ENCODE data around the gene NCOA5.

The NCOA5 gene

GRCh38 chr20:46132705-46133120 lies 43.0 kb upstream of the NCOA5 start:
- no peak overlapping the region for H3K27ac ChIP-seq
- TF ChIP-seq ZFX (IDR thresholded peaks at IDR 0.05; ENCODE audit: borderline replicate concordance): no peak
- TF ChIP-seq, protein P1, sequence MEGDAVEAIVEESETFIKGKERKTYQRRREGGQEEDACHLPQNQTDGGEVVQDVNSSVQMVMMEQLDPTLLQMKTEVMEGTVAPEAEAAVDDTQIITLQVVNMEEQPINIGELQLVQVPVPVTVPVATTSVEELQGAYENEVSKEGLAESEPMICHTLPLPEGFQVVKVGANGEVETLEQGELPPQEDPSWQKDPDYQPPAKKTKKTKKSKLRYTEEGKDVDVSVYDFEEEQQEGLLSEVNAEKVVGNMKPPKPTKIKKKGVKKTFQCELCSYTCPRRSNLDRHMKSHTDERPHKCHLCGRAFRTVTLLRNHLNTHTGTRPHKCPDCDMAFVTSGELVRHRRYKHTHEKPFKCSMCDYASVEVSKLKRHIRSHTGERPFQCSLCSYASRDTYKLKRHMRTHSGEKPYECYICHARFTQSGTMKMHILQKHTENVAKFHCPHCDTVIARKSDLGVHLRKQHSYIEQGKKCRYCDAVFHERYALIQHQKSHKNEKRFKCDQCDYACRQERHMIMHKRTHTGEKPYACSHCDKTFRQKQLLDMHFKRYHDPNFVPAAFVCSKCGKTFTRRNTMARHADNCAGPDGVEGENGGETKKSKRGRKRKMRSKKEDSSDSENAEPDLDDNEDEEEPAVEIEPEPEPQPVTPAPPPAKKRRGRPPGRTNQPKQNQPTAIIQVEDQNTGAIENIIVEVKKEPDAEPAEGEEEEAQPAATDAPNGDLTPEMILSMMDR (IDR thresholded peaks at IDR 0.05): peak; percentile 91

GRCh38 chr20:46131396-46131795 lies 41.6 kb upstream of the NCOA5 start:
- TF ChIP-seq ZFX (IDR thresholded peaks at IDR 0.05; ENCODE audit: borderline replicate concordance): no peak
- TF ChIP-seq, protein P1 (IDR thresholded peaks at IDR 0.05): no peak
- no peak overlapping the region for H3K27ac ChIP-seq

DNA sequence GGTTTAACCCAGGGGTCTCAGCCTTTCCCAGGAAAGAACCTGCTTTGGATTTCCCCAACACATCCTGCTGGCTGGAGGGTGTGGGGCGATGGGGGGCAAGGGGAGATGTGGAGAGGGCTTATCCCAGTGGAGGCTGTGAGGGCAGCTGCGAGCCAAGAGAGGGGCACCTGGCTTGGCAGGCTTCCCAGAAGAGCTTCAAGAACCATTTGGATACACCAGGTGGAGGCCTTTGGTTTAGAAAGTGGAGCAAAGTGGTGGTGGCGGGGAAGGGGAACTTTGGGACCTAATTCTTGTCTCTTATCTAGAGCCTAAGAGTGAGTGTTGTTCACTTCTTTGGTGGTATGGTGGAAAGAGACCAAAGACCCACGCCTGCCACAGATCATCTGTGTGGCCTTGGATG lies 40.8 kb upstream of the NCOA5 start:
- no peak overlapping the region for H3K27ac ChIP-seq

DNA sequence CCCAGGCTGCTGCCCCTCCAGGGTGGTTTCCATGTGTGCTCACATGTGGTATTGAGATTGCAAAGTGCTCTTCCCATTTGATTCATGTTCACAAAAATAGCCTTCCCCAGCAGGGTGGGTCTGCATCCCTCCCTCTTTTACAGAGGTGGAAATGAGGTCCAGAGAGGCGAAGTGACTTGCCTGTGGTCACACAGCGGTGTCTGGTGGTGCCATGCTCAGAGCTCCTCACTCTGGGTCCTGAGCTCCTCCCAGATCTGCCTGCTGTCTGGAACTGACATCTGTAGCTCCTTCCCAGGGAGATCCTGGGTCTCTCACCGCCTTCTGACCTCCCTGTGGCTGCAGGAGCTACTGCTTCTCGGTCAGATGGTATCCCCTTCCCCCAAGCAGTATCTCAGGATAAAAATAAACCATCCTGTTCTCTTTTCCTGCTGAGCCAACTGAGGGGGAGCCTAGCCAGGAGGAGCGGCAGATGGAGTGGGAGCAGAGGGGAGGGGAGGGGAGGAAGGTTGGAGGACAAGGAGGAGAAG lies 40.3 kb upstream of the NCOA5 start:
- TF ChIP-seq ZFX (IDR thresholded peaks at IDR 0.05; ENCODE audit: borderline replicate concordance): no peak
- TF ChIP-seq, protein P1 (IDR thresholded peaks at IDR 0.05): no peak

More for the DNA sequence above, 40.8 kb upstream of the NCOA5 start:
- no peak for TF ChIP-seq ZFX (IDR thresholded peaks at IDR 0.05; ENCODE audit: borderline replicate concordance)
- TF ChIP-seq, protein P1 (IDR thresholded peaks at IDR 0.05): no peak

DNA sequence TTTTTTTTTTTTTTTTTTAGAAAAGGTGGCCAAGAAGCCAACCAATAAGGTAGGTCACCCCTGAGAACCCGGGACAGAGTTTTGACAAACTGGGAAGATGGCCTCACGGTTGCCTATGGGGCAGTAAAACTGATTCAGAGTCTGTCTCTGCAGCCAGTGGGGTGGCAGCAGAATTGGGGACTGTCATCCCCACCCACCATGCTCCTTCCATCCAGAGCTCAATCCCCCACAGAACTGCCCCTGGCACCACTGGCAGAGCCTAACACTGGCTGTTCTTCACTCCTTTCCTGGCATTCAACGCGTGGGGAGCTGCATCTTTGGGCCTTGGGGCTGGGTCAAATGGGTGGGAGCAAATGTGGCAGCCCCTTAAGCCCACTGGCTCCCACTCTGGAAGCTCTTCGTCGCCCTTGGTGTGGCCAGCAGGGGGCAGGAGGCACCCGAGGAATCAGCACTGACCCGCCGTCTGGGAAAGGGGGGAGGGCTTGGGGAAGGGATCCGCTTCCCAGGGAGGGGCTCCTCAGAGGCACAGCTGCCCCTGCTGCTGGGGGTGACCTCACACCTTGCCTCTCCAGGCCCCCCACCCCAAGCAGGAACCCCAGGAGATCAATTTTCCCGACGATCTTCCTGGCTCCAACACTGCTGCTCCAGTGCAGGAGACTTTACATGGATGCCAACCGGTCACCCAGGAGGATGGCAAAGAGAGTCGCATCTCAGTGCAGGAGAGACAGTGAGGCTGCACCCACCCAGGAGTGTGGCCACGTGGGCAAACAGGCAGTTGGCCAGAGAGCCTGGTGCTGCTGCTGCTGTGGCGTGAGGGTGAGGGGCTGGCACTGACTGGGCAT lies 38.8 kb upstream of the NCOA5 start:
- no peak overlapping the region for H3K27ac ChIP-seq
- TF ChIP-seq, protein P1 (IDR thresholded peaks at IDR 0.05): peak; percentile 72
- no peak for TF ChIP-seq ZFX (IDR thresholded peaks at IDR 0.05; ENCODE audit: borderline replicate concordance)

More for the DNA sequence above, 40.3 kb upstream of the NCOA5 start:
- no peak overlapping the region for H3K27ac ChIP-seq

- H3K27ac ChIP-seq: no peak overlapping the region
- TF ChIP-seq ZFX (IDR thresholded peaks at IDR 0.05; ENCODE audit: borderline replicate concordance): no peak
- TF ChIP-seq, protein P1 (IDR thresholded peaks at IDR 0.05): no peak
Measured at GRCh38 chr20:46127396-46128010, 37.7 kb upstream of the NCOA5 start.
